Measurements from ENCODE around the gene DDX52. TPM values are rescaled to one million over a fixed set of nuclear protein-coding genes. Genes with fewer than 3 reads are reported as not detected.
"Not testable (repeated sequence)": the region's sequence is repeated elsewhere in the genome, so short reads cannot be mapped to it uniquely, and the experiment has no call there.

Gene DDX52
- polyA plus RNA-seq, 1 donor from 2014 or later, result 13.8 TPM

DNA sequence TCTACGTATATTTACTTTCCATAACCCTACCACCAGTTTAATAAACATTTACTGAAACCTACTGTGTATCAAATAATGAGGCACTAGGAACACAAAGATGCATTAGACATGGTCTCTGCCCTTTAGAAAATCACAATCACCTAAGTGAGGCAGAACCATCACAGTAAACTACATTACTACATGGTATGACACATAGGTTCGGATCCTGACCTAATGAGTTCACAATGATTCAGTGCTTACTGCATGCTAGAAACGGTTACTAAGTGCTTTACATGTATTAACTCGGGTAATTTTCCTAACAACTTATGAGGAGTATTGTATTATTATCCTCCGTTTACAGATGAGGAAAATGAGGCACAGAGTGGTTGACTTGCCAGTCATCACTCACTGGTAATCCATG, 28.9 kb downstream of the DDX52 start:
- H3K4me3 Mint-ChIP-seq, result no peak overlapping the region
- H3K4me1 Mint-ChIP-seq, result peaks cover 3 to 4% (median 3%) of the 10 kb centered on the region in 3 donors
- no peaks in the 10 kb centered on the region for H3K9me3 Mint-ChIP-seq
- peaks cover 3% of the 10 kb centered on the region for H3K36me3 Mint-ChIP-seq
- peak overlapping the region in 1 of 3 donors; percentile 57 for H3K27ac Mint-ChIP-seq
- H3K27me3 Mint-ChIP-seq, result no peaks in the 10 kb centered on the region

DNA sequence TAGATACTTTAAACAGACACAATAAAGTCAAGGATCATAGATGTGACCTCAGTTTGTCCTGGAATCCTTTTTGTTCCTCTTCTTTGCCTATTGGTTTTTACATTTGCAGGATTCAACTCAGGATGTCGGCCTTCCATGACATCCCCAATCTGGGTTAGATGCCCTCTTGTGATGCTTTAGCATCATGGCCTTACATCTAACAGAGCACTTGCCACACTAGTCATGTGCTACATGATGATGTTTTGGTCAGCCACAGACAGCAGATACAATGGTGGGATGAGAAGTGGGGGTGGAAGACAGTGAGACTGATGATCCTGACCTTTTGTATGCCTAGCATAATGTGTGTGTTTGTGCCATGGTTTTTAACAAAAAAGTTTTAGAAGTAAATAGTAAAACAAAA, 32.3 kb downstream of the DDX52 start:
- peaks cover 12 to 22% (median 13%) of the 10 kb centered on the region in 3 donors for H3K4me1 Mint-ChIP-seq

DNA sequence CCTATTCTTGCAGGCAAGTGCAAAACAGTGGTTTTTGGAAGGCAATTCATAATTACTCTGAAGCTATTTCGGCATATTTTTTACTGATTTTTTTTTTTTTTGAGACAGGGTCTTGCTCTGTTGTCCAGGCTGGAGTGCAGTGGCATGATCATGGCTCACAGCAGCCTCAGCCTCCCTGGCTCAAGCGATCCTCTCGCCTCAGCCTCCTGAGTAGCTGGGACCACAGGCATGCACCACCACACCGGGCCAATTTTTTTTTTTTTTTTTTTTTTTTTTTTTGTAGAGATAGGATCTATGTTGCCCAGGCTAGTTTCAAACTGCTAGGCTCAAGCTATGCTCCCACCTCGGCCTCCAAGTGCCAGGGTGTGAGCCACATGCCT, 33.2 kb downstream of the DDX52 start:
- Mint-ChIP-seq H3K4me3 (peak overlapping the region; percentile 92 to 98 (median 96)), H3K27ac (peak overlapping the region in 2 of 3 donors; percentile 95 to 98), H3K4me1 (peaks cover 17 to 31% (median 19%) of the 10 kb centered on the region in 3 donors)
- H3K9me3 Mint-ChIP-seq, H3K27me3 Mint-ChIP-seq, H3K36me3 Mint-ChIP-seq: not testable (repeated sequence)

More for the DNA sequence above, 32.3 kb downstream of the DDX52 start:
- Mint-ChIP-seq H3K27ac (peak overlapping the region in 1 of 3 donors; percentile 83), H3K27me3 (no peaks in the 10 kb centered on the region), H3K4me3 (peak overlapping the region in 2 of 4 donors; percentile 19 to 38), H3K9me3 (no peaks in the 10 kb centered on the region), H3K36me3 (peaks cover 4% of the 10 kb centered on the region)

DNA sequence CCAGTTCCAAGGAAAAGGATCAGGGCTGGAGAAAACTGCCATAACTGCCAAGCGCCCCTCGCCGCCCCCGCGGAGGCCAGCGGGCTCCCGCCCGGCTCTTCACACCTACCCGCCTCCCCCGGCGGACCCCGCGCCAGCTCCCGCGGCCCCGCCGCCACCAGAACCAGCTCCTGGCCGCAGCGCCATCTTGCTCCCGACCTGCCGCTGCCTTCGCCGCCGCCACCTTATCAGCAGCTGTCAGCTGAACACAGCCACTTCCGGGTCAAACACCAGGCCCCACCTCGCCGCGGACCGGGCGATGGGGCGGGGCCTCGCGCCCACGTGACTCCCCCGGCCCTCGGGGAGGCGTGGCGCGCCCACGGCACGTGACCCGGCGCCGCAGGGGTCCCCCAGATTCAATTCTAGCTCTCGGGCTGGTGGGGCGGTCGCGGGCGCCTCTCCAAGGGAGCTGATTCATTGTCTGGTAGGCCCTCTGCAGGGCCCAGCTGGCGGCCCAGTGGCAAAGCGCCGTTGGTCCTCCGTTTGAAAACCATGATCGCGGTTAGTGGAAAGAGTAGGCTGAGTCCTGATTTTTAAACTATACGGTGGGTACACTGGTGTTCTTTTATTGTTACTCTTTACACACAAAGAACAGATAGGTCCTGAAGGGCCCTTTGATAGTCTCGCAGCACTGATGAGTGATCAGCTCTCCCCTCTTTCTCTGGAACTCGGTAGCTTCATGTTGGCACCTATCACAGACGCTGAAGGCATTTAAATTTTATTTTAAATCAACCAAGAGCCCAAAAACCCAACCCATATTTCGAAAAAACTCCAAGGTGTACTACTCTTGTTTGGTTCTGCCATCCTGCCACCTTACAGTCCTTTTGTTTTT, 33.8 kb downstream of the DDX52 start, which contains the start of gene SYNRG:
Gene SYNRG (minus strand): TSS at position 249 of the 871 bp plus-strand sequence. CDS start 63 bp downstream, at position 186.
- no peaks in the 10 kb centered on the region for H3K27me3 Mint-ChIP-seq
- peak within 1 kb of the TSS; percentile 92 to 98 (median 96) for H3K4me3 Mint-ChIP-seq
- peaks cover 21 to 35% (median 24%) of the 10 kb centered on the region in 3 donors for H3K4me1 Mint-ChIP-seq
- H3K9me3 Mint-ChIP-seq, result no peaks in the 10 kb centered on the region
- H3K36me3 Mint-ChIP-seq, result peaks cover 2% of the 10 kb centered on the region
- peak within 1 kb of the TSS; percentile 95 to 98 (median 98) for H3K27ac Mint-ChIP-seq

DNA sequence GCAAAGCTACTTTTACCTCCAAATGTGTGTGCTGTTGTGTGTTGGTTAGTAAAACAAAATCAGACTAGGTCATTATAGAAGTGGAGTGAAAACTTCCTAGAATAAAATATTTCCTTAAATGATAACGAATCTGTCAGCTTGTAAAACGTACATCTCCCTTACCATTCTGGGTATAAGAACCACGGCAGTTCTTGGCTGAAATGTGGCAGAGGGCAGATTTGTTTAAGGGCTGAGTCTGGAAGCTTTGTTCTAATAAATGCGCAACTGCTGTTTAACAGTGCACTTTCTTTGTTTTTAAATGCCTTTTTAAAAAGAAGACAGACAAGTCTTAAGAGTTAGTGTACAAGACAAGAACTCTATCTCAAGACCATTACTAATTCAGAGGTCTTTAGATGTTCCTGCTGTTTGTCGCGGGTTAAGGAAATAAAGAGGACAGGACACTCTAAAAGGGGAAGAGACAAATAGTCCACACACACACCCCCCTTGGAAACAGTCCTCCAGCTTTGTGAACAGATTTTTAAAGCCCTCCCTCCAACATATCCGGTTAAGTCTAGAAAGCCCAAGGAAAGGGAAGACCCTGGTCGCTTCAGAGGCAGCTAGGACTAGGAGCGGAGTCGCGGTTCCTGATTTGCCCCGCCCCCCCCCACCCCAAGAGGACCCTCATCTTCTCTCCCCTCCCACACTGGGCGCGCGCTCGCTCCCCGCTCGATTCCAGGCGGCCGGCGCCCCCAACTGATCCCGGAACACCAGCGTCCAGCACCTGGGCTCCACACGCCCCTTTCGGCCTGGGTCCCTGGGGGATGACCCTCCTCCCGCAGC, 34.7 kb downstream of the DDX52 start:
- Mint-ChIP-seq H3K4me1 (peaks cover 24 to 40% (median 29%) of the 10 kb centered on the region in 3 donors), H3K27ac (peak overlapping the region; percentile 95 to 98 (median 98)), H3K9me3 (no peaks in the 10 kb centered on the region), H3K27me3 (no peaks in the 10 kb centered on the region), H3K4me3 (peak overlapping the region; percentile 92 to 98 (median 96)), H3K36me3 (peaks cover 2% of the 10 kb centered on the region)

DNA sequence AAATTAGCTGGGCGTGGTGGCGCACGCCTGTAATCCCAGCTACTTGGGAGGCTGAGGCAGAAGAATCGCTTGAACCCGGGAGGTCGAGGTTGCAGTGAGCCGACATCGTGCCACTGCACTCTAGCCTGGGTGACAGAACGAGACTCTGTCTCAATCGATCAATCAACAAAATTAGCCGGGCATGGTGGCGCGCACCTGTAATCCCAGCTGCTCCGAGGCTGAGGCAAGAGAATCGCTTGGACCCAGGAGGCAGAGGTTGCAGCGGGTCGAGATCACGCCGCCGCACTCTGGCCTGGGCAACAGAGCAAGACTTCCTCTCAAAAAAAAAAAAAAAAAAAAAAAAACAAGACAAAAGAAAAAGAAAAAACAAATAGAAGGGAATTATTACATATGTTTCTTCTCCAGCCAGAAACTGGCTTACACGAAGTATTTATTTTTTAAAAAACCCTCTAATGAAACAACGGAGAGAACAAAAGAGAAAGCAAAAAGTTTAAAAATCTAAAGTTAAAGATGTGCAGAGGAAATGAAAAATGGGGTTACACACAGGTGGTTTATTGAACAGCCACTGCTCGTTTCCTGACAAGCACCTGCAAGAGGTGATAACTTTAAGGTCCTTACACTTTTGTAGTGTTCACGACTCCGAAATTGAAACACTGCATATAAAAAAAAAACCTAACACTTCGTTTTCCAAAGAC, 35.5 kb downstream of the DDX52 start:
- H3K4me3 Mint-ChIP-seq, result peak overlapping the region; percentile 92 to 98 (median 96)
- H3K27ac Mint-ChIP-seq, result peak overlapping the region; percentile 95 to 98 (median 98)
- H3K36me3 Mint-ChIP-seq, result peaks cover 4% of the 10 kb centered on the region
- no peaks in the 10 kb centered on the region for H3K27me3 Mint-ChIP-seq
- H3K4me1 Mint-ChIP-seq, result peaks cover 25 to 40% (median 32%) of the 10 kb centered on the region in 3 donors
- no peaks in the 10 kb centered on the region for H3K9me3 Mint-ChIP-seq

DNA sequence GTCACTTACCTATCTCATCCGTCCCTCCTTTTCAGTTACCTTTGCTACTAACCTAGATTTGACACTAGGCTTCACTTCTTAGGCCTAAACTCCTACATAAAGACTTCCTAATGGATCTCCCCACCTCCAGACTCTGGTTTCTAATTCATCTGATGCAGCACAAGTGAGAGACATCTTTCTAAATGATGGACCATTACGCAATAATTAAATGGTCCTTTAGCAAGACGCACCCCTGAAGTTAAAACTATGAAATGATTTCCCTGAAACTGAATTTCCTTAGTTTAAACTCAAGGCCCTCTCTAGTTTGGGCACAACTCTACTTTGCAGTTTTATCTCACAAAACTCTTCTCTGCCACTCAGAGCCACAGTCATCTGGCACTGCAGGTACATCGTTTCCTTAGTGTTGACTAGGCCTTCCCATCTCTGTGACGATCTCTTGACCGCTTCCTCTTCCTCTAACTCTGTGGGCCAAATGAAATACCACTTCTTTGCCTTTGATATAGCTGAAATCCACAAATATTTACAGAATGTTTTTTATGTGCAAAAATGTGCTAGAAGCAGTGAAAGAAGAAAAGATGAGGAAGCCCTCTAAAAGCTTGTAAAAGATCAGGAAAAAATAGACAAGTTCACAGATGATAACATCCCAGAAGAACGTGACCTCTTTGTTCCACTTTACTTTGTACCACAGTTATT, 37.3 kb downstream of the DDX52 start:
- H3K9me3 Mint-ChIP-seq, result no peaks in the 10 kb centered on the region
- peaks cover 29 to 44% (median 36%) of the 10 kb centered on the region in 3 donors for H3K4me1 Mint-ChIP-seq
- H3K27me3 Mint-ChIP-seq, result no peaks in the 10 kb centered on the region
- peaks cover 4% of the 10 kb centered on the region for H3K36me3 Mint-ChIP-seq
- peak overlapping the region; percentile 30 to 98 (median 72) for H3K4me3 Mint-ChIP-seq
- peak overlapping the region; percentile 95 to 98 (median 98) for H3K27ac Mint-ChIP-seq

DNA sequence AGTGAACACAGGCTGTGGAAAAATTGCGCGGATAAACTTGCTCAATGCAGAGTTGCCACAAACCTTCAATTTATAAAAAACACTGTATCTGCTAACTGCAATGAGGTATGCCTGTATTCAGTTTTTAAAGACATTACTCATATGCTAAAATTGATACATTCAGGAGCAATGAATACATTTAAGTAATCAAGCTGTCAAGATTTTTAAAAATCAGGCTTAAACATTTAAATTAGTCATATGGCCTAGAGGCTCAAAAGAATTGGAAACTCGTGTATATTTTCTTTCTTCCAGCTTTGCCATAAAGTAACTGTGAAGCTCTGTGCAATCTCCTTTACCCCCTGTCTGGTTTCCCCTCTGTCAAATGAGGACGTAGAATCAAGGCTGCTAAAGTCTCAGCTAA, 38.2 kb downstream of the DDX52 start:
- H3K4me3 Mint-ChIP-seq, result peak overlapping the region in 2 of 4 donors; percentile 55 to 97
- H3K36me3 Mint-ChIP-seq, result peaks cover 6% of the 10 kb centered on the region
- no peaks in the 10 kb centered on the region for H3K27me3 Mint-ChIP-seq
- H3K9me3 Mint-ChIP-seq, result no peaks in the 10 kb centered on the region
- H3K27ac Mint-ChIP-seq, result peak overlapping the region; percentile 65 to 95 (median 76)
- H3K4me1 Mint-ChIP-seq, result peaks cover 29 to 44% (median 38%) of the 10 kb centered on the region in 3 donors

DNA sequence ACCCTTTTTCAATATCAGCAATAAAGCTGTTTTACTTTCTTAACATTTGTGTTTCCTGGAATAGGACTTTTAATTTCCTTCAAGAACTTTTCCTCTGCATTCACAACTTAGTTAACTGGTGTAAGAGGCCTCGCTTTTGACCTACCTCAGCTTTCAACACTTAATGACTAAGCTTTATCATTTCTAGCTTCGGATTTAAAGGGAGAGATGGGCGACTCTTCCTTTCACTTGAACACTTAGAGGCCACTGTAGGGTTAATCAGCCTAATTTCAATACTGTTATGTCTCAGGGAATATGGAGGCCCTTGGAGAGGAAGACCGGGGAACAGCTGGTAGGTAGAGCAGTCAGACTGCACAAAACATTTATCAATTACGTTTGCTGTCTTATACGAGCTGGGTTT, 38.7 kb downstream of the DDX52 start:
- no peaks in the 10 kb centered on the region for H3K9me3 Mint-ChIP-seq
- H3K27me3 Mint-ChIP-seq, result no peaks in the 10 kb centered on the region
- H3K4me3 Mint-ChIP-seq, result peak overlapping the region in 2 of 4 donors; percentile 17 to 41
- peaks cover 27 to 42% (median 36%) of the 10 kb centered on the region in 3 donors for H3K4me1 Mint-ChIP-seq
- H3K27ac Mint-ChIP-seq, result peak overlapping the region; percentile 65 to 95 (median 88)
- peaks cover 6% of the 10 kb centered on the region for H3K36me3 Mint-ChIP-seq

DNA sequence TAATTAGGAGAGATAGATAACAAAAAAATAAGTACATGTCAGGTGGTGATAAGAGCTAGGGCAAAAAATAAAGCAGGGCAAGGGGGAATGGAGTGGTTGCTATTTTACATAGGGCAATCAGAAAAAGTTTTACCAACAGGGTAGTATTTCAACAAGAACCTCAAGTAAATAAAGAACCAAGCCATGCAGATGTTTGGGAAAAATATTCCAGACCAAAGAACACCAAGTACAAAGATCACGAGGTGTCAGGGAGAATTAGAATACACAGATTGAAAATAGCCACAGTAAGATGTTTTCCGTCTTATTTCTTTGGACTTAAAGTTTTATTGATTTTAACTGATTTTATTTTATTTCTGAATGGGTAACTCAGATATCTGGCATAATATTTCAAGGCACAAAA, 45.1 kb downstream of the DDX52 start:
- H3K27ac Mint-ChIP-seq, result peak overlapping the region; percentile 39 to 62 (median 53)
- peaks cover 8% of the 10 kb centered on the region for H3K36me3 Mint-ChIP-seq
- no peaks in the 10 kb centered on the region for H3K9me3 Mint-ChIP-seq

DNA sequence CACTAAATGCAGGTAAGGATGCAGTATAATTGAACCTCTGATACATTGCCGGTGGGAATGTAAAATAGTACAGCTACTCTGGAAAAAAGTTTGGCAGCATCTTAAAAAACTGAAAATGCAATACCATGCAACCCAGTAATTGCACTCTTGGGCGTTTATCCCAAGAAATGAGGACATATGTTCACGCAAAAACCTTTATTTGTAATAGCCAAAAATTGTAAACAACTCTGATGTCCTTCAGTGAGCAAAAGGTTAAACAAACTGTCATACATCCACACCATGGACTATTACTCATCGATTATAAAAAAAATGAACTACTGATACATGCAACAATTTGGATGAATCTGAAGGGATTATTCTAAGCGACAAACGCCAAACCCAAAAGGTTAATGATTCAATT, 51.0 kb downstream of the DDX52 start:
- Mint-ChIP-seq H3K36me3 (peaks cover 3% of the 10 kb centered on the region), H3K27me3 (no peaks in the 10 kb centered on the region), H3K9me3 (no peaks in the 10 kb centered on the region), H3K27ac (no peak overlapping the region), H3K4me3 (no peak overlapping the region), H3K4me1 (peaks cover 10 to 22% (median 17%) of the 10 kb centered on the region in 3 donors)

More for the DNA sequence above, 45.1 kb downstream of the DDX52 start:
- H3K27me3 Mint-ChIP-seq, result no peaks in the 10 kb centered on the region
- peaks cover 4 to 18% (median 9%) of the 10 kb centered on the region in 3 donors for H3K4me1 Mint-ChIP-seq
- H3K4me3 Mint-ChIP-seq, result no peak overlapping the region

DNA sequence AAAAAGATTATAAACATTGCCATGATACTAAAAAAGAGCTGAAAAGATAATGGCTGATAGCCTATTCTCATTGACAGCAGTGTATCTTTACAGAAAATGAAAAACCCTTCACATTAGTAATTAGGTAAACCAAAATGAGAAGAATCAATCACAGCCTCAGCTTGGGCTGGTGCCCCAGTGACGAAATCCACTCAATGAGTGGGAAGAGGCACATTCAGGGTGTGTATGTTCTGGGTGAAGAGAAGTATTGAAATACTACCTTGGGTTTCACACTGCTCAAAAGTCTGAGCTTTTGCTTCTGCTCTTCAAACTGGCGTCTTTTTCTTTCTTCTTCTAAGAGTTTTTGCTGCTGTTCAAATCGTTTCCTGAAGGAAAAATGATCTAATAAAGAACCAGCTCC, 58.2 kb downstream of the DDX52 start:
- H3K4me1 Mint-ChIP-seq, result peaks cover 1 to 10% (median 5%) of the 10 kb centered on the region in 3 donors
- no peak overlapping the region for H3K4me3 Mint-ChIP-seq
- H3K27me3 Mint-ChIP-seq, result no peaks in the 10 kb centered on the region
- H3K9me3 Mint-ChIP-seq, result no peaks in the 10 kb centered on the region
- H3K36me3 Mint-ChIP-seq, result peaks cover 7% of the 10 kb centered on the region
- H3K27ac Mint-ChIP-seq, result peak overlapping the region in 1 of 3 donors; percentile 39

DNA sequence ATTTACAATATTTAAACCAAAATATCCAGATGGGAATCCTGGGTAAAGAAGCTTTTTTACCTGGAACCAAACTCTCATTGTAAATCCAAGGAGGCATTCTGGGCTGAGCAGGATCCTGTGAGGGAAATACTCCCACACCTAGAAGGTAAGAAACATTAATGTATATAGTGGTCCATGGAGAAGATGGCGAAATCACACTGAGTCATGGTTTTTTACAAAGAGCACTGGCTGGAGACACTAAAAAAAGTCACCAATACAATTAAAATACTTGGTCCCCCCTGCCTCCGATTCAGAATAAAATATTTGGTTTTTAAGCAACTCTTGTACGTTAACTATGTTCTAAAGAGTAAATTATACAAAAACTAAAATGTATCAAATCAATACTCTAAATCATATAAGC, 67.0 kb downstream of the DDX52 start:
- Mint-ChIP-seq H3K36me3 (peaks cover 17% of the 10 kb centered on the region), H3K27ac (no peak overlapping the region), H3K27me3 (no peaks in the 10 kb centered on the region), H3K4me3 (no peak overlapping the region), H3K9me3 (peaks cover 0 to 4% (median 3%) of the 10 kb centered on the region in 3 donors), H3K4me1 (peaks cover 0 to 4% (median 2%) of the 10 kb centered on the region in 3 donors)

DNA sequence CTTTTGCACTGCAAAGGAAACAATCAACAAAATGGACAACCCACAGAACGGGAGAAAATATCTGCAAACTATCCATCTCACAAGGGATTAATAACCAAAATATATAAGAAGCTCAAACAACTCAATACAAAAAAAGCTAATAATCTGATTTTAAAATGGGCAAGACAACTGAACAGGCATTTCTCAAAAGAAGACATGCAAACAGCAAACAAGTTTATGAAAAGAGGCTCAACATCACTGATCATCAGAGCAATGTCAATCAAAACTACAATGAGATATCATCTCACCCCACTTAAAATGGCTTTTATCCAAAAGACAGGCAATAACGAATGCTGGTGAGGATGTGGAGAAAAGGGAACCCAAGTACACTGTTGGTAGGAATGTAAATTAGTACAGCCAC, 68.8 kb downstream of the DDX52 start:
- no peak overlapping the region for H3K4me3 Mint-ChIP-seq
- peaks cover 13% of the 10 kb centered on the region for H3K36me3 Mint-ChIP-seq
- peaks cover 0 to 4% (median 3%) of the 10 kb centered on the region in 3 donors for H3K9me3 Mint-ChIP-seq
- peaks cover 0 to 4% (median 2%) of the 10 kb centered on the region in 3 donors for H3K4me1 Mint-ChIP-seq
- no peaks in the 10 kb centered on the region for H3K27me3 Mint-ChIP-seq
- H3K27ac Mint-ChIP-seq, result no peak overlapping the region

Measured in IgD-negative memory B cell (primary cell).